ENCODE data around the gene ZNF778.

ZNF778 gene

GRCh38 chr16:89275837-89276720, 58.6 kb downstream of the ZNF778 start:
- DNase-seq (ENCODE audit: low read depth, low spot score), result no peak

DNA sequence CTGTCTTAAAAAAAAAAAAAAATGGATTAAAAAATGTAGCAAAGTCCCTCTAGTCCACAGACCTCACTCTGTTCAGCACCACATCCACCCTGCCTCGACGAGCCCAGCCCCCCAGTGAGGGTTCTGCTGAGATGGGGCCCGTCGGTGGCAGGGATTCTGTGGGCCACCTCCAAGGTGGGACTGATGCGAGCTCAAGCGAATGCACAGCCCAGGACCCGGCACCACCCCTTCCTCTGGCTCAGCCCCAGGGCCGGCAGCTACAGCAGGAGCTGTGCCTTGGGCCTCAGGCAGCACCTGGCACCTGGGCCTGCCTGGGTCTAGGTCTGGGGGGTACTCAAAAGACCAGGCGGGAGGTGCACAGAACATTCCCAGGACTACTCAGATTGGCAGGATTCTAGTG, 59.5 kb downstream of the ZNF778 start:
- no peak for DNase-seq (ENCODE audit: low read depth, low spot score)

DNA sequence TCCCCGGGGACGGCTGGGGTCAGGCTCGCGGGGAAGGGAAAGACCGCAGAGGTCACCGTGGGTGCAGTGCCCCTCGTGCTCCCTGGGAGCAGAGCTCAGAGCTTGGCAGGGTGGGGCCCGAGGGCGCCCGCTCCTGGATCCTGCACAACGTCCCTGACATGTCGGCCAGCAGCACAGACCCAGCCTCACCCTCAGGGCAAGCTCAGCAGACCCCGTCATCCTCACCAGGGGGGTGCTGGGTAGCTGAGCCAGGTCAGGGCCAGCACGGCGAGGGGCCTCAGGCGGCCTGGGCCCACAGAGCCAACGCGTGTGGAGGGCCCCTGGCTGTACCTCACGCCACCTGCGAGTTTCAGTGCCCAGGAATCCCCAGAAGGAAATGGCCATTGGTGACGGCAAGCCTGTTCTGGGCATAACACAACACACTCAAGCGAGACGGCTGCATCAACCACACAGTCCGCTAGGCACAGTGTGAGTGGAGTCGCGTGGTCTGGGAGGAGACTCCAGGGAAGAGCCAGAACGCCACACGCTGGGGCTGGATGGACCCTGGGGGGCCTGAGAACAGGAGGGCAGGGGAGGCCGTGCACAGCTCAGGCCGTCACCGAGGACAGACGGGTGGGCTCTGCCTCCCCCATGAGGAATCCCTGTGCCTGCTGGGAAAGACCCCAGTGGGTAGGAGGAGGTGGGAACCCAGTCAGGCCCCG, 60.3 kb downstream of the ZNF778 start:
- no peak for DNase-seq (ENCODE audit: low read depth, low spot score)

- DNase-seq (ENCODE audit: low read depth, low spot score), result no peak
Observed at GRCh38 chr16:89278441-89279240, 61.1 kb downstream of the ZNF778 start.

GRCh38 chr16:89279666-89280481, 62.4 kb downstream of the ZNF778 start:
- DNase-seq (ENCODE audit: low read depth, low spot score), result no peak

- DNase-seq (ENCODE audit: low read depth, low spot score), result no peak
Observed at GRCh38 chr16:89280546-89281188, 63.2 kb downstream of the ZNF778 start.

- no peak for DNase-seq (ENCODE audit: low read depth, low spot score)
Observed at GRCh38 chr16:89281189-89281577, 63.7 kb downstream of the ZNF778 start.

DNA sequence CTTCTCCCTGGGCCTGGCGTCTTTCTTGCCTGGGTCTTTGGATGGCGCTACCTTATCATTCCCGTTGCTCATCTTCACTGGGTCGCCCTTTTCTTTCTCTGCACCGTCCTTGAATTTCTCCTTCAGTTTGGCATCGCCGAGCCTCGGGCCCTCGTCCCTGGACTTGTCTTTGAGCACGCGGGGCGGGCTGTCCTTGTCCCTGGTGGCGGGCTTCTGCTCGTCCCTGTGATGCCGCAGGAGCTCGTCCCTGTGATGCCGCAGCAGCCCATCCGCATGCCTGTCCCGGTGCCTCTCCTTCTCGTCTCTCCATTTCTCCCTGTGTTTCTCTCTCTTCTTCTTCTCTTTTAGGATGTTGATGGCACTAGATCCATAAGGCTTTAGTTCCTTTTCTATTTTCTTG, 64.3 kb downstream of the ZNF778 start:
- no peak for DNase-seq (ENCODE audit: low read depth, low spot score)

DNA sequence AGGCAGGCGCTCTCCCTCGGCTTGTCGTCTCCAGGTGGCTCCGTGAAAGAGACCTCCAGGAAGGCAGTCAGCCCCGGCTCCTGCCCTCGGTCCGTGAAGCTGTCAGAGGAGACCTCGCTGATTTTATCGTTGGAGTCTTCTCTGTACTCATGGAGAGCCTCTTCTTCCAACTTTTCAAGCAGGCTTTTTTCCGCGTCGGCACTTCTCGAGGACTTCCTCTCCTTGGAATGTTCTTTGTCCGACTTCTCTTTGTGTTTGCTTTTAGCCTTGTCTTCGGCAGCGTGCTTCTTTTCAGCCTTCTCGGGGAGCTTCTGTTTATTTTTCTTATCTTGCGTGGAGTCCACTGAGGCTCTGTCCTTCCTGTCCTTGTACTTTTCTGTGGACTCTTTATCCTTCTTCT, 65.0 kb downstream of the ZNF778 start:
- DNase-seq (ENCODE audit: low read depth, low spot score), result no peak

GRCh38 chr16:89283449-89283848, 65.9 kb downstream of the ZNF778 start:
- no peak for DNase-seq (ENCODE audit: low read depth, low spot score)

GRCh38 chr16:89285381-89285780, 67.9 kb downstream of the ZNF778 start:
- DNase-seq (ENCODE audit: low read depth, low spot score), result no peak

DNA sequence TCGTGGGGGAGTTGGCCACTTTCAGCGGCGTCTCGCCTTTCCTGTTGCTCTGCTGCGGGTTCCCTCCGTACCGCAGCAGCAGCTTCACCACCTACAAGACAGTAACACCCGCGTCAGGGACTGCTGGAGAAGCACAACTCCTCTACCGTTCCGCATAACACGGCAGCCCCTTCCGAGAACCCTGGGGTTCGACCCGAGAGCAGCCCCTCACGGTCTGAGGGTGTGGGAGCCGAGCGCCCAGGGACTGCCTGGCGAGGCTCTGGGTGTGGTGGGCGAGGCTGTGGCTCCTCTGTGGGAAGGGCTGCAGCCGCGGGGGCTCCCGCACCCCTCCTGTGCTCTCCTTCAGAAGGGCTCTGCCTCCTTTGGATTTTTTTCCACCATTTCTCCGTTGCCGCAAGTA, 68.6 kb downstream of the ZNF778 start:
- DNase-seq (ENCODE audit: low read depth, low spot score), result no peak

All from astrocyte of the hippocampus (primary cell).